Duodenal mucosa (tissue), 2 donors: ENCODE results near the gene OR13D1.
"Not testable (repeated sequence)": the region's sequence is repeated elsewhere in the genome, so short reads cannot be mapped to it uniquely, and the experiment has no call there.

Experiments
- H3K27ac ChIP-seq: one replicate; pipeline ENCODE4 v1.7.0; 2013; ENCODE audit warnings: low read depth, low read length
- H3K27me3 ChIP-seq, 2 donors: one replicate each; pipeline ENCODE4 v1.7.0; 2013; ENCODE audit warnings: low read length in 2 of 2, control low read depth in 1 of 2; ENCODE audit not compliant: insufficient read depth in 2 of 2, control insufficient read depth in 1 of 2
- H3K36me3 ChIP-seq, 2 donors: one replicate each; pipeline ENCODE4 v1.7.0; 2013; ENCODE audit warnings: low read length in 2 of 2, control low read depth in 1 of 2; ENCODE audit not compliant: insufficient read depth in 2 of 2, control insufficient read depth in 1 of 2
- H3K4me1 ChIP-seq, 2 donors: one replicate each; pipeline ENCODE4 v1.7.0; 2013; ENCODE audit warnings: low read length in 2 of 2, control low read depth in 1 of 2; ENCODE audit not compliant: insufficient read depth in 2 of 2, control insufficient read depth in 1 of 2
- H3K4me3 ChIP-seq, 2 donors: one replicate each; pipeline ENCODE4 v1.7.0; 2013; ENCODE audit warnings: low read length in 2 of 2, low read depth in 1 of 2
- H3K9ac ChIP-seq, 2 donors: one replicate each; pipeline ENCODE4 v1.7.0; 2013; ENCODE audit warnings: low read length in 2 of 2, low read depth in 1 of 2
- H3K9me3 ChIP-seq, 2 donors: one replicate each; pipeline ENCODE4 v1.7.0; 2013; ENCODE audit warnings: low read length in 2 of 2, control low read depth in 1 of 2; ENCODE audit not compliant: control insufficient read depth in 1 of 2

Gene OR13D1, protein sequence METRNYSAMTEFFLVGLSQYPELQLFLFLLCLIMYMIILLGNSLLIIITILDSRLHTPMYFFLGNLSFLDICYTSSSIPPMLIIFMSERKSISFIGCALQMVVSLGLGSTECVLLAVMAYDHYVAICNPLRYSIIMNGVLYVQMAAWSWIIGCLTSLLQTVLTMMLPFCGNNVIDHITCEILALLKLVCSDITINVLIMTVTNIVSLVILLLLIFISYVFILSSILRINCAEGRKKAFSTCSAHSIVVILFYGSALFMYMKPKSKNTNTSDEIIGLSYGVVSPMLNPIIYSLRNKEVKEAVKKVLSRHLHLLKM

DNA sequence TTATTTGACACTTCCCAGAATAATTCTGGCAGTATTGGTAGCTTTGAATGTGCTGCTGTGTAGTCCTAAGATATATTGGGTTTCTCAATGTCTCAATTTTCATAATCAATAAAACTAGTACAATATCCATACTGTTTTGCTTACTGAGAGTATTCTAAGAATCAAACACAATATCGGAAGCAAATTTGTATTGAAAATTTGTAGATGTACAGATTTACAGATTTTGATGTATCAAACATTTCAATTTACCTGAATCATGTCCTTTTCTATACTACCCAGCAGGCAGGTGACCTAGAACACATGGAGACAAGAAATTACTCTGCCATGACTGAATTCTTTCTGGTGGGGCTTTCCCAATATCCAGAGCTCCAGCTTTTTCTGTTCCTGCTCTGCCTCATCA lies at the start of gene OR13D1:
TSS of gene OR13D1 (plus strand) at position 301 of the 400 bp plus-strand sequence. CDS start at position 301, 0 bp downstream.
- Histone ChIP-seq H3K27ac (no peak within 1 kb of the TSS), H3K4me1 (no peaks in the 10 kb centered on the region), H3K27me3 (no peaks in the 10 kb centered on the region), H3K9ac (no peak within 1 kb of the TSS), H3K36me3 (no peaks in the 10 kb centered on the region), H3K9me3 (no peaks in the 10 kb centered on the region), H3K4me3 (no peak within 1 kb of the TSS)

DNA sequence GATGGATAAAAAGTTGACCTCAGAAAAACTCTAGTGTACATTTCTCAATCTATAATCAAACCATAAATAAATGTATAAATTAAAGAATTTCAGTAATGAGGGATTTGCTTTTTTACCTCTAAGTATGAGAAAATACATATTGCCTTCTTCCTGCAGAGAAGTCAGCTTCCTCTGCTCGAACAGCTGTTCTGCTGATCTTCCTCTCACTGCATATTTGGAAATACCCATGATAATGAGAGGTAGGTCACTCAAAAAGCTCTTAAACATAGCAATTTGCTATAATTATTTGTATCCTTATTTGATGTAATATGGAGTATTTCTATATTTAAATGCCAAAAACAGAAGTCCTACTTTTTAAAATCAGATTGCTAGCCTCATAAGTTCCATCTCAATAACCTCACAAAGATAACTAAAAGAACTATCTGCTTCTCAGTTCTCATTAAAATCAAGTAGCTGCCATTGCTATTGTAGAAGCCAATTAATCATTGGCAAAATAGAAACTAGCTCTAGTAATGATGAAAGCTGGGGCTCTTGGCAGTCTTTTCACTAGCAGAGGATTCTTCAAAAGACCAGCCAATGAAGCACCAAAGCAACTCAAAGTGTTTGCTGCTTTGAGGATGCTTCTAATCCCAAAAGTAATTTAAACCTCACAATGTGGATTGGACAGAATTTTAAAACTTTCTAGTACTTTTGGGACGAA lies 35.7 kb upstream of the OR13D1 start:
- Histone ChIP-seq H3K27me3 (no peaks in the 10 kb centered on the region), H3K4me3 (no peak overlapping the region), H3K27ac (no peak overlapping the region), H3K4me1 (no peaks in the 10 kb centered on the region), H3K9me3 (peaks cover 0 to 2% of the 10 kb centered on the region in 2 donors), H3K9ac (no peak overlapping the region), H3K36me3 (no peaks in the 10 kb centered on the region)

DNA sequence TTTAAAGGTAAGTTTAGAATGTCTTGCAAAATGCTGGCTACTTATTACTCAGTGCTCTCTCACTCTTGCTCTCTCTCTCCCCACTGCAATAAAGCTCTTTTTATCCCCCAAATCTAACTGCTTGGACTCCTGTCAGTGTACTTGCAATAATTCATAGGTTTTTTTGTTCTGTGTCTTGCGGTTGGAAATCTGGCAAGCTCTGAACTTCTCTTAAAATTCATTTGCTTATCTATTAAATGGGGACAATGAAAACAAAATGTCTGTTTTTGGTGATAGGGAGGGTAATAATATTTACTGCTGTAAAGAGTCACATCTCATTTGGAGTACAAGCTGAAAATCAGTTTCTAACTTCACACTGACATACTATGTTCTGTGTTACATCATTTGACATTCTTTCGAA lies 18.7 kb upstream of the OR13D1 start:
- H3K36me3 ChIP-seq = no peaks in the 10 kb centered on the region
- no peaks in the 10 kb centered on the region for H3K4me1 ChIP-seq
- H3K27ac ChIP-seq = no peak overlapping the region
- H3K9ac ChIP-seq = no peak overlapping the region
- H3K9me3 ChIP-seq = no peaks in the 10 kb centered on the region
- no peak overlapping the region for H3K4me3 ChIP-seq
- H3K27me3 ChIP-seq = no peaks in the 10 kb centered on the region

DNA sequence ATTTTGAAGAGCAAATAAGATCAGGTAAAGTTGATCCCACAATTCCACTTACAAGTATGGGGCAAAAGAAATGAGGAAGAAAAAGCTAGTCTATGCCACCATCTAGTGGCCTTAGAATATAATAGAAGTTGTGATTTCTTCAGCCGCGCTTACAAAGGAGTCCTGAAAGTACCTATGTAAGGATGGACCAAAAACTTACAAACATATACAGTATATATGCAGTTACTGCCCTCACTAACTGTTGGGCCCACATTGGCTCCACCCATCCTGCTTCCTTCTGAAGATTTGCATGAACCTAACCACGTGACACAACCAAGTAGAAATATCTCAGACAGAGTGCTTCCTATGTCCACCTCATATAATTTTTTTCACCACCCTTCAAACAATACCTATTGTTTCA lies 11.7 kb upstream of the OR13D1 start:
- Histone ChIP-seq H3K9ac (no peak overlapping the region), H3K4me3 (no peak overlapping the region), H3K36me3 (no peaks in the 10 kb centered on the region), H3K27me3 (no peaks in the 10 kb centered on the region), H3K4me1 (no peaks in the 10 kb centered on the region), H3K9me3 (no peaks in the 10 kb centered on the region), H3K27ac (no peak overlapping the region)

DNA sequence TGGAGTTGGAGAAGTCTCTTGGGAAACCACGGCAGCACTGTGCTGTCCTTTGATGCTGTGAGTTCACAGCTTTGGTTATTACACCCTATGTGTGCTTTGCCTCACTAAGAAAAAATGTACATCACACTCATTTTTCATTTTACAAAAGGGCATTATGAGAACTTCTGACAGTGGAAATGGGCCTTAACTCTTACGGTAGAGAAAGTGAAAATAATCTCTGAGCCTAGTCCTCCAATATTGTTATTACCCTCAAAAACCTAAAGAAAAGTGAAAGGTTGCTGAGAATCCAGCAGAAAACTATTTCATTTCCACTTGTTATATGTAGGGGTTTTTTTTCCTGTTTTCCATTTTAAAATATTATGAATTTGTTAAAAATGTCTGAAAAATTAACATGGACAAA lies 8.2 kb upstream of the OR13D1 start:
- Histone ChIP-seq H3K9ac (no peak overlapping the region), H3K27ac (no peak overlapping the region), H3K27me3 (no peaks in the 10 kb centered on the region), H3K4me1 (no peaks in the 10 kb centered on the region), H3K4me3 (no peak overlapping the region), H3K9me3 (no peaks in the 10 kb centered on the region), H3K36me3 (no peaks in the 10 kb centered on the region)

DNA sequence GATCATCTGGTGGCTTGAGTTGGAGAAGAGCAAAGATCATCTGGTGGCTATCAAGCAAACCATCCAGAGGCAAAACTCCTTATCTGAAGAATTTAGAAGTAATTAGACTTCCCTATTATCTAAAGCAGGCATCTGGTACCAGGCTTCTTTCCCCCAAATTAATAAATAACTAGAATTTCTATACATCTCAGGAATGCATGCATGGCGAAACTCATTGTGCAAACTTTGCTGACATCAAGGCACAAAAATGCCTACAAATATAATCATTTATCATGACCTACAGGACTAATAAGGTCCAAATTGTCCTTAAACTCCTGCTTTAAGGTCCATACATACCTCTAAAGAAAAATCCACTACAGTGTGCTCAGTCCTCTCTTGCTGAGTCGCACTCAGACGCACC lies 6.0 kb downstream of the OR13D1 start:
- Histone ChIP-seq H3K27me3 (no peaks in the 10 kb centered on the region), H3K9ac (no peak overlapping the region), H3K4me1 (no peaks in the 10 kb centered on the region), H3K9me3 (no peaks in the 10 kb centered on the region), H3K4me3 (no peak overlapping the region), H3K27ac (no peak overlapping the region), H3K36me3 (no peaks in the 10 kb centered on the region)

DNA sequence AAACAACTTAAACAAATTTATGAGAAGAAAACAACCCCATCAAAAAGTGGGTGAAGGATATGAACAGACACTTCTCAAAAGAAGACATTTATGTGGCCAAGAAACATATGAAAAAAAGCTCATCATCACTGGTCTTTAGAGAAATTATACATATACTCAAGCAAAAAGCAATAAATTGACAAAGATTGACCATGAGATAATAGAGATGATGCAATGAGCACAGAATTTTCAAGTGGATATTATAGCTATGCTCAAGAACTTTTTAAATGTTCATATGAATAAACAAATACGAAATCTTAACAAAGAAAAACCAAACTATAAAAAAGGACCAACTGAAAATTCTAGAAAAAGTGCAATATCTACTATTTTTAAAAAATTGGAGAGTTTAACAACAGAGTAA lies 14.4 kb downstream of the OR13D1 start:
- H3K27ac ChIP-seq, H3K4me1 ChIP-seq, H3K9me3 ChIP-seq, H3K27me3 ChIP-seq, H3K4me3 ChIP-seq, H3K9ac ChIP-seq, H3K36me3 ChIP-seq: not testable (repeated sequence)

DNA sequence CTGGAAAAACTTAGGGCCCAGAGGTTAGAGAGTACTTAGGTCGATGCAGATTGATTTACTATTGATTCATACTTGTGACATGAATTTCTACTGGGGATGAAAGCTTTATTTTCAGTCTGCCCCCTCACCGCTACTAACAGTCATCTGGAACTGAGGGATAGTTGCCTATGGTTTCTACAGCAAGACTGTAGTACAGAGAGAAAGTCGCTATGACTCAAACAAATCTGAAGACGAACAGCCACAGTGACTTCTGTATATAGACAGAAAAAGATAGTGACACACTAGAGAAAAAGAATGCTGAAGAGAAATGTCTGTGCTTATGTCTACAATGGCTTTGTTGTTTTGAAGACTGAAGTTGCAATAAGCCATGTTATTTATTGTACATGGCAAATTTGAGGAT lies 17.3 kb downstream of the OR13D1 start:
- Histone ChIP-seq H3K9ac (no peak overlapping the region), H3K27ac (no peak overlapping the region), H3K36me3 (no peaks in the 10 kb centered on the region), H3K4me1 (no peaks in the 10 kb centered on the region), H3K9me3 (no peaks in the 10 kb centered on the region), H3K4me3 (no peak overlapping the region), H3K27me3 (no peaks in the 10 kb centered on the region)

DNA sequence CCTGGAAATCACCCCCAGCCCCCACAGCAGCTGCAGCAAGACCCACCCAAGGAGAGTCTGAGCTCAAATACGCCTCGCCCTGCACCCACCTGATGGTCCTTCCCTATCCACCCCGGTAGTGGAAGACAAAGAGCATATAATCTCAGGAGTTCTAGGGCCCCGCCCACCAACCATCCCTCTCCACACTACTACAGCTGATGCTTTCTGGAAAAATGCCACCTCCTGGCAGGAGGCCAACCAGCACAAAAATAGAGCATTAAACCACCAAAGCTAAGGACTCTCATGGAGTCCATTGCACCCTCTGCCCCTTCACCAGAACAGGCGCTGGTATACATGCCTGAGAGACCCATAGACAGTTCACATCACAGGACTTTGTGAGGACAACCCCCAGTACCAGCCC lies 30.7 kb downstream of the OR13D1 start:
- Histone ChIP-seq H3K4me3 (no peak overlapping the region), H3K36me3 (no peaks in the 10 kb centered on the region), H3K4me1 (no peaks in the 10 kb centered on the region), H3K27ac (no peak overlapping the region), H3K9ac (no peak overlapping the region), H3K27me3 (no peaks in the 10 kb centered on the region), H3K9me3 (no peaks in the 10 kb centered on the region)

DNA sequence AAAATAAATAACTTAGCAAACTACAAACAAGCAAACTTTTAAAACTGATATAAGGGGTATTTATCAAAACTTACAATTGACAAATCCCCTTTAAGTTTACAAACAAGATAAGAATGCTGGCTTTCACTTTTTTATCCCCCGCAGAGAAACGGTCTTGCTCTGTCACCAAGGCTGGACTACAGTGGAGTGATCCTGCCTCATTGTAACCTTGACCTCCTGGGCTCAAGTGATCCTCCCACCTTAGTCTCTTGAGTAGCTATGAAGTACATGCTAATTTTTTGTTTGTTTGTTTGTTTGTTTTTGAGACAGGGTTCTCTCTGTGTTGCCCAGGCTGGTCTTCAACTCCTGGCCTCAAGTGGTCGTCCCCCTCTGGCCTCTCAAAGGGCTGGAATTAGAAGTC lies 44.1 kb downstream of the OR13D1 start:
- H3K9ac ChIP-seq = no peak overlapping the region
- no peaks in the 10 kb centered on the region for H3K9me3 ChIP-seq
- no peaks in the 10 kb centered on the region for H3K36me3 ChIP-seq
- H3K27me3 ChIP-seq = no peaks in the 10 kb centered on the region
- no peak overlapping the region for H3K4me3 ChIP-seq
- H3K4me1 ChIP-seq = no peaks in the 10 kb centered on the region
- H3K27ac ChIP-seq = no peak overlapping the region
